WTC11 (cell line): Measurements from ENCODE around the gene NFATC1. TPM values are rescaled to one million over a fixed set of nuclear protein-coding genes. Genes with fewer than 3 reads are reported as not detected.

Experiments
- ATAC-seq: fragments of 200-7000 bp; cut with Tn5 transposase; 2 replicates; pipeline ENCODE4 v1.10.0; 2021; ENCODE audit warnings: mild to moderate bottlenecking, moderate library complexity
- CTCF ChIA-PET: fragments of 300-600 bp; sonication (Branson Sonifier 250); formaldehyde crosslinking; loops from one replicate; lab custom pipeline; 2021; ENCODE audit warnings: antibody characterized with exemption; lab: Charles Lee
- POLR2A ChIA-PET: fragments of 350-600 bp; sonication (Branson Sonifier 250); formaldehyde crosslinking; loops from one replicate; lab custom pipeline; 2021; ENCODE audit warnings: antibody characterized with exemption; lab: Charles Lee
- DNase-seq: peaks from one replicate; pipeline ENCODE4 v3.0.0; 2021; ENCODE audit warnings: low spot score
- H3K27ac Mint-ChIP-seq: 2 replicates; pipeline ENCODE4 v1.8.0; 2021; ENCODE audit warnings: mixed read lengths
- H3K27me3 Mint-ChIP-seq: 2 replicates; pipeline ENCODE4 v1.8.0; 2021; ENCODE audit warnings: low read depth, mild to moderate bottlenecking, moderate library complexity, mixed read lengths
- H3K36me3 Mint-ChIP-seq: 2 replicates; pipeline ENCODE4 v1.8.0; 2021; ENCODE audit warnings: mixed read lengths
- H3K4me1 Mint-ChIP-seq: 2 replicates; pipeline ENCODE4 v1.8.0; 2022; ENCODE audit warnings: mixed read lengths
- H3K4me3 Mint-ChIP-seq: 2 replicates; pipeline ENCODE4 v1.8.0; 2021; ENCODE audit warnings: mild to moderate bottlenecking, moderate library complexity, mixed read lengths
- H3K9me3 Mint-ChIP-seq: 2 replicates; pipeline ENCODE4 v1.8.0; 2021; ENCODE audit warnings: mixed read lengths
- ATF1 ChIP-seq: sonication (generic); formaldehyde crosslinking; IDR thresholded peaks from 2 replicates; pipeline ENCODE4 v1.8.1; 2023; ENCODE audit warnings: mild to moderate bottlenecking, moderate library complexity, missing genetic modification reagents
- ATF2 ChIP-seq: sonication (generic); formaldehyde crosslinking; IDR thresholded peaks from 2 replicates; pipeline ENCODE4 v1.8.1; 2022; ENCODE audit warnings: low read depth, missing genetic modification reagents, borderline replicate concordance
- CDX4 ChIP-seq: fragments of 250-450 bp; sonication (Bioruptor Pico); IDR thresholded peaks from 2 replicates; pipeline ENCODE4 v1.9.0; 2021; ENCODE audit warnings: moderate library complexity, mild to moderate bottlenecking, inconsistent platforms, borderline replicate concordance
- E2F4 ChIP-seq: sonication (generic); formaldehyde crosslinking; IDR thresholded peaks from 2 replicates; pipeline ENCODE4 v1.8.1; 2022; ENCODE audit warnings: low read depth, mild to moderate bottlenecking, moderate library complexity, missing genetic modification reagents, borderline replicate concordance
- E2F5 ChIP-seq: sonication (generic); formaldehyde crosslinking; IDR thresholded peaks from 2 replicates; pipeline ENCODE4 v1.8.1; 2022; ENCODE audit warnings: mild to moderate bottlenecking, moderate library complexity, missing genetic modification reagents
- ELF4 ChIP-seq: sonication (generic); formaldehyde crosslinking; IDR thresholded peaks from 2 replicates; pipeline ENCODE4 v1.8.1; 2022; ENCODE audit warnings: low read depth, mild to moderate bottlenecking, moderate library complexity, missing genetic modification reagents
- ETV6 ChIP-seq: sonication (generic); formaldehyde crosslinking; IDR thresholded peaks from 2 replicates; pipeline ENCODE4 v1.8.1; 2022; ENCODE audit warnings: mild to moderate bottlenecking, missing genetic modification reagents
- IRF1 ChIP-seq: sonication (generic); formaldehyde crosslinking; IDR thresholded peaks from 2 replicates; pipeline ENCODE4 v1.8.0; 2023; ENCODE audit warnings: missing genetic modification reagents
- IRF2 ChIP-seq: sonication (generic); formaldehyde crosslinking; IDR thresholded peaks from 2 replicates; pipeline ENCODE4 v1.8.0; 2022; ENCODE audit warnings: low read depth, missing genetic modification reagents, borderline replicate concordance
- JAZF1 ChIP-seq: fragments of 250-450 bp; sonication (Bioruptor Pico); IDR thresholded peaks from 2 replicates; pipeline ENCODE4 v1.9.0; 2021; ENCODE audit warnings: moderate library complexity, mild to moderate bottlenecking, inconsistent platforms
- NR1H2 ChIP-seq: sonication (generic); formaldehyde crosslinking; IDR thresholded peaks from 2 replicates; pipeline ENCODE4 v1.9.0; 2021; ENCODE audit warnings: mild to moderate bottlenecking, moderate library complexity, missing genetic modification reagents
- TP53 ChIP-seq: sonication (generic); formaldehyde crosslinking; IDR thresholded peaks from 2 replicates; pipeline ENCODE4 v1.8.1; 2023; ENCODE audit warnings: mild to moderate bottlenecking, missing genetic modification reagents
- ZMAT4 ChIP-seq: fragments of 250-450 bp; sonication (Bioruptor Pico); IDR thresholded peaks from 2 replicates; pipeline ENCODE4 v1.9.0; 2021; ENCODE audit warnings: mild to moderate bottlenecking
- ZNF121 ChIP-seq: sonication (generic); formaldehyde crosslinking; IDR thresholded peaks from 2 replicates; pipeline ENCODE4 v1.8.0; 2023; ENCODE audit warnings: missing genetic modification reagents
- ZNF281 ChIP-seq: sonication (generic); formaldehyde crosslinking; IDR thresholded peaks from 2 replicates; pipeline ENCODE4 v1.8.0; 2023; ENCODE audit warnings: mild to moderate bottlenecking, missing genetic modification reagents
- ZNF416 ChIP-seq: fragments of 250-450 bp; sonication (Bioruptor Pico); IDR thresholded peaks from 2 replicates; pipeline ENCODE4 v1.9.0; 2021; ENCODE audit warnings: mild to moderate bottlenecking, inconsistent platforms
- ZNF532 ChIP-seq: fragments of 250-450 bp; sonication (Bioruptor Pico); IDR thresholded peaks from 2 replicates; pipeline ENCODE4 v1.9.0; 2021; ENCODE audit warnings: mild to moderate bottlenecking, borderline replicate concordance
- ZSCAN18 ChIP-seq: fragments of 250-450 bp; sonication (Bioruptor Pico); IDR thresholded peaks from 2 replicates; pipeline ENCODE4 v2.1.2; 2022; ENCODE audit warnings: mild to moderate bottlenecking, moderate library complexity
- total RNA-seq: library from RNA; stranded (reverse); gene quantifications from 3 replicates; pipeline ENCODE4 v1.2.3, GENCODE V29; 2021

The NFATC1 gene
- total RNA-seq, 1 experiment from 2014 or later: 20.2 TPM

- Mint-ChIP-seq H3K4me3 (no peak overlapping the region), H3K4me1 (no peaks in the 10 kb centered on the region), H3K36me3 (no peaks in the 10 kb centered on the region), H3K9me3 (no peaks in the 10 kb centered on the region), H3K27ac (no peak overlapping the region), H3K27me3 (no peaks in the 10 kb centered on the region)
- no peak for DNase-seq
- ATAC-seq: no peak
- POLR2A ChIA-PET: no interaction called here
- TF ChIP-seq ELF4 (no peak), ZNF121 (CRISPR knock-in tag) (no peak), ZSCAN18 (no peak), ATF1 (CRISPR knock-in tag) (no peak), ZNF416 (CRISPR knock-in tag) (no peak), E2F5 (CRISPR knock-in tag) (no peak), ETV6 (CRISPR knock-in tag) (no peak), IRF2 (CRISPR knock-in tag) (no peak), ZNF281 (CRISPR knock-in tag) (no peak), ATF2 (CRISPR knock-in tag) (no peak), E2F4 (CRISPR knock-in tag) (no peak), IRF1 (CRISPR knock-in tag) (no peak), JAZF1 (CRISPR knock-in tag) (no peak), ZMAT4 (no peak), CDX4 (no peak), NR1H2 (no peak)
- TF ChIP-seq, all 79 proteins: peak for 0
- CTCF ChIA-PET: no interaction called here
These were observed 158.0 kb downstream of the NFATC1 start for GRCh38 chr18:79553696-79554095.

- H3K4me3 Mint-ChIP-seq: no peak overlapping the region
- DNase-seq: no peak
- CTCF ChIA-PET: no interaction called here
- TF ChIP-seq TP53 (CRISPR knock-in tag): no peak
- TF ChIP-seq ZNF532 (CRISPR knock-in tag): no peak
- no peak for TF ChIP-seq ELF4
These were observed 158.6 kb downstream of the NFATC1 start for GRCh38 chr18:79554321-79554720.

More at GRCh38 chr18:79554321-79554720, 158.6 kb downstream of the NFATC1 start:
- Mint-ChIP-seq H3K36me3 (no peaks in the 10 kb centered on the region), H3K9me3 (no peaks in the 10 kb centered on the region), H3K27me3 (no peaks in the 10 kb centered on the region), H3K27ac (no peak overlapping the region), H3K4me1 (no peaks in the 10 kb centered on the region)
- ATAC-seq: no peak
- POLR2A ChIA-PET: no interaction called here
